Activated naive CD4-positive, alpha-beta T cell treated with anti-CD3 and anti-CD28 coated beads, Interleukin-2, amount 50 U/mL, for 16 hours (primary cell): ENCODE measurements around the gene FIGLA.

Experiments
- DNase-seq: peaks from one replicate; pipeline ENCODE4 v3.0.0-alpha.2; 2020

FIGLA gene, protein sequence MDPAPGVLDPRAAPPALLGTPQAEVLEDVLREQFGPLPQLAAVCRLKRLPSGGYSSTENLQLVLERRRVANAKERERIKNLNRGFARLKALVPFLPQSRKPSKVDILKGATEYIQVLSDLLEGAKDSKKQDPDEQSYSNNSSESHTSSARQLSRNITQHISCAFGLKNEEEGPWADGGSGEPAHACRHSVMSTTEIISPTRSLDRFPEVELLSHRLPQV

DNA sequence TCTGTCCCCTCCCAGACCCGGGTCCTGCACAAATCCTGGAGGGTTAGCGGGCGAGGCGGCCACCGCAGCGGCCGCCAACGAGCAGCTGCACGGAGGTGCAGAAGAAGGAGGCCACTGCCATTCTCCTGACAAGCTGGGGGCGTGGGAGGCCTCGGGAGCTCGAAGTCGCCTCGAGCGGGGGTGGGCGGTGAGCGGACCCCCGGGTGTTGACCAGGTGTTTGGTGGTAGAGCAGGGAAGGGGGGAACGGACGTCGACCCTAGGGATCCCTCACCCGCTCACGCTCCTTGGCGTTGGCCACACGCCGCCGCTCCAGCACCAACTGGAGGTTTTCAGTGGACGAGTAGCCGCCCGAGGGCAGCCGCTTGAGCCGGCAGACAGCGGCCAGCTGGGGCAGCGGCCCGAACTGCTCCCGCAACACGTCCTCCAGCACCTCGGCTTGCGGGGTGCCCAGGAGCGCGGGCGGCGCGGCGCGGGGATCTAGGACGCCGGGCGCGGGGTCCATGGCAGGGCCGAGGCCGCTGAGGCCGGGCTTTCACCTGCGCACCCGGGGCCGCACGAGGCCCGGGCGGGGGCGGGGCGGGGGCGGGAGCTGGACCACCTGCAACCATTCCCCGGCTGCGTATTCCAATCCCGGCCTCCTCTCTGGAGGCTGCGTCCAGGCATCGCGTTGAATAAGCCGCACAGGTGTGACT lies at the start of gene FIGLA:
Gene FIGLA (minus strand): TSS at position 508 of the 693 bp plus-strand sequence. CDS start 5 bp downstream, at position 503.
- DNase-seq, result no peak

DNA sequence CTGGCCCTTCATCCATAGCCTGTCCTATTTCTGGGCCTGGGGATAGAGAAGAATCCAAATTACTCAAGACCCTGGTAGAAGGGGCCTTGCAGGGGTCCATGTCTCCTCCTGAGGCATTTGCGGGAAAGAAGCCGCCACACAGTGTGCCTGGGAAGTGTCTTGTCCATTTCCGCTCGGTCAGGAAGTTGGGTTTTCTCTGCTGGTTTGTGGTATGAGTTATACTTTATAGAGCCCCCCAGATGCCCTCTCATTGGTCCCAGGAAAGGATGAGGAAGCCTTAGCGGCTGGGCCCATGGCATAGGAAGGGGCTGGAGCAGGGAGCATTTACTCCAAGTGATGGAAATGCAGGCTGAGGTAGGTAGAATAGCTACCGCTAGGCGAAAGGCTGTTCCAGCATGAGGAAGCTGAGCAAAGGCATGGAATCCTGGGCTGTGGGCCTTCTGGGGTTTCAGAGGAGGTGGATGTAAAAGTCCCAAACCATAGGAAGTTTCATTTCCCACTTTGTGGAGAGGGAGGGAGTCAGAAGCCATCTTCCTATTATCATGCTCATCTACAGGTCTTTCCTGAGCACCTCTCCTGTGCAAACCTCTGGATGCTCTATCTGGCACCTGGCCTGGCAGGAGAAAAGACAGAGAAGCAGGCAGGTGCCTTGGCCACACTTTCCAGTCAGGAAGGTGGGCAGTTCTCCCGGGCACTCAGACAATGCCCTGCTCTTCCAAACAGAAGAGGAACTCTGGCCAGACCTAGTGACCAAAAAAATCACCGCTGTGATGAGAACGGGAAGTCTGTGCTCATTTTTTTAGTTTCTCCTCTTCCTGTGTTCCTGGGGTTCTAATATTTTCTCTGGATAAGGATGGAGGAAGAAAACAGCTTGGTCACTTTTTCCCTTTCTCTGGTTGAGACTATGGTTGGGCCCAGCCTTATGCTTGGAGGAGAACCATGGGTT lies 47.8 kb upstream of the FIGLA start:
- no peak for DNase-seq

GRCh38 chr2:70835643-70836042 lies 45.2 kb upstream of the FIGLA start, which contains the start of gene CD207:
CD207 (minus strand) TSS chr2:70835816; CDS start chr2:70835776, 40 bp downstream.
- no peak for DNase-seq

DNA sequence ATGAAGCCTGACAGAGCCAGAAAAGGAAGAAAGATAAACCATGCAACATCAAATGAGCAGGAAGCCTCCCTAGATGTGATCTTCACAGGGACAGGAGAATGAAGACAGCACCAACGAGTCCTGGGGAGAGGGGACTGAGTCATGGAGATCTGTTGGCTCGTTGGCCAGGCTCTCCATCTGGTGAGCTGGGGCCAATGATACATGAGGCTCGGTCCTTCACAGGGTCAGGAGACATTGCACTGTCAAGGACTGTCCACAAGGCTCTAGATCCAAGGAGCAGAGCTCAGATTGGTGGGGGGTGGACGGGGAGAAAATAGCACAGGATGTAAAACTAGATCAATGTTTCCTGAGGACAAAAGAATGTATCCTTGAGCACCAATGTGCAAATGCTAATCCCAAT lies 44.4 kb upstream of the FIGLA start:
- no peak for DNase-seq

DNA sequence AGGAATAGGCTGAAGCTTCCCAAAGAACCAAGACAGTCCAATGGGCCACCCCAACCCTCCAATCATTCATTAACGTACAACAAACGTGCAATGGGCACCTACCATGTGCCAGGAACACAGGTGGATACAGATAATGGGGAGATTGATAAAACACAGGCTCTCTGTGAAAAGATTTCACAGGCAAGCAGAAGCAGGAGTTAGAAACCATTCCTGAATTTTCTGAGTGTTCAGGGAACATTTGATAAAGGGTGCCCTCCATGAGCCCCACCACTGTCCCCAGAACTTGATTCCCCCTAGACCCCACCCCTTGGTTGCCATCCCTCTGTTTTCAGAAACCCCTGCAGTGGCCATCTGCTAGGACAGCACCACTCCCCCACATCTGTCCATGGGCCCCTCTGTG lies 43.7 kb upstream of the FIGLA start:
- DNase-seq, result no peak

GRCh38 chr2:70833246-70833645 lies 42.8 kb upstream of the FIGLA start:
- no peak for DNase-seq

- no peak for DNase-seq
Measured at GRCh38 chr2:70832386-70832785, 41.9 kb upstream of the FIGLA start.

- DNase-seq, result no peak
Measured at GRCh38 chr2:70831861-70832260, 41.4 kb upstream of the FIGLA start.

GRCh38 chr2:70830366-70830765 lies 39.9 kb upstream of the FIGLA start:
- no peak for DNase-seq

DNA sequence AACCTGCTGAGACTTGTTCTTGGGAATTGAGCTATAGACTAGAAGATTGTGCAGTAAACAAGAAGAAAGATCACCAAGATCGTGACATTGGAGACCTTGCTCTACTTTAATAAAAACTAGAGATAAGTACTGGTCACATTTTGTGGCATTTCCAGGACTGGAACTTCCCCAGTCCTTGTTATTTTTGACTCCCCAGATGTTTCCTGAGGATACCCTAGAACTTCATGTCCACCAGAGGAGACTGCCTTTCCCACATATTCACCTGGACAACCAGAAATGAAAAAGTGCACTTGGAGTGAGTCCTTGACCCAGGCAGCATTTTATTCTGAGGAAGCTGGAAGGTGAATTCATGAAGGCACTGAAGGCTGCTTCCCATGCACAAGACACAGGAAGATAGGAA lies 39.5 kb upstream of the FIGLA start:
- no peak for DNase-seq

DNA sequence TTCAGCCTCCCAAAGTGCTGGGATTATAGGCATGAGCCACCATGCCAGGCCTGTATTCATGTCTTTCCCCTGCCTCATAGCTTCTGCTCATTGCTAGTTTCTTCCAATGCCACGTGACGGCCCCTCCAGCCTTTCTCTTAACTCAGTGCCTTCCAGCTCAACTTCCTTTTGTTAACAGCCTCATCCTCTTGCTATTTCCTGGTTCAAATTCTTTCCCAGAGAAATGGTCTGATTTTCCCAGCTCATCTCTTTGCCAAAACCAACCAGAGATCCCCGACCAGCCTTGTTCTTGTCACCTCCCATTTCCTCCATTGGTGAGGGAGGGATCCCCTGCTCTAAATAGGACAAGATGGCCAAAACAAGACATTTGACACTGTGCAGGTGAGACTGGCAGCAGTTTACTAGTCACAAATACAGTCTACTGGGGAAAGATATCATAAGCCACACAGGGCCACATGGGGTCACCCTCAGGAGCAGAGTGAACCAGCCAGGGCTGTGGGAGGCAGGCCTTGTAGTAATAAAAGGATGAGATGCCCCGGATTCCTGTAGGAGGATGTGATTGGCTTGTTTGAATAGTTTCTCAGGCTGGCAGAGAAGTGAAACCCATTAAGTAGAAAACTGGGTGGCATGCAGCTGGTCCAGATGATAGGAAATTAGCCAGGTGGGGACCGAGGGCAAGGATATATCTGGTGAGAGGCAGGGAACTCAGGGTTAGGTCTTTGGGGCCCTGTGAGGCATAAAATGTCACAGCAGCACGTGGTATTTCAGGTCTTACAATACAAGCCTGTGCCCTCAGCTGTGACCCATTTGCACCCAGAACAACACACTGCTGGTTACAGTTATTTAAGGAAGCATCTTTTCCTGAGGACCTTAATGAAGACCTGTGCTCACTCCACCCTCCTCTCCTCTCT lies 38.7 kb upstream of the FIGLA start:
- DNase-seq, result no peak

DNA sequence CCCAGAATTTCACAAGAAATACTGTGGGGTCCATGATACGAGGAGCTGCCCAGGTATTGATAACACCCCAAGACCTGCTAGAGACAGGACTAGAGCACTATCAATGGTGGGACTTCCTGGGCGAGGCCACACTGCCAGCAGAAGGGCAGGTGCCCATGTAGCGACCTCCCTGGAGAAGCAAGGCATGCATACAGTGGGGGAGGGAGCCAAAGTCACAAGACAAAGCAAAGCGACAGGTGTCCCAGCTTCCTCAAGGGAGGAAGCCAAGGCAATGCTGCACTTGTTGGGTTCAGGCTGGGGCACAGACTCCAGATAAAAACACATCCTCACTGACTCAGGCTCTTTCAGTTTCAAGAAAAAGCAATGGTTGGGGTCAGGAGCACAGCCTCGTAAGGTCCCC lies 37.7 kb upstream of the FIGLA start:
- DNase-seq, result no peak

DNA sequence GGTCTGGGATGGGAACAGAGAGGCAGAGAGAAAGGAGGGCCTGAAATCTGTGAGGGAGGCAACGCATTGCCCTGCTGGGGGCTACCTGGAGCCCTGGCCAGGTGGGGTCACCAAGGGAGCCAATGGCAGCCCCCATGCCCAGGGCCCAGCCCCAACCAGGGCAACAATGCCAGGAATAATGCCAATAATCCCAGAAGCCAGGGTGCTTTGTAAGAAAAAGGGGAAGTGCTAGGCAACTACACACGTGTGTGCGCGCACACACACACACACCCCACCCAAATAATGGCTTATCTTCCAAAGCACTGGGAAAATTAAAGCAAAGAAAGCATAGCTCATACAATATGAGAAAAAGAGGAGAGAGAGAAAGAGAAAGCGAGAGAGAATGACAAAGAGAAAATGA lies 36.9 kb upstream of the FIGLA start:
- DNase-seq, result no peak

GRCh38 chr2:70826696-70827350 lies 36.4 kb upstream of the FIGLA start:
- no peak for DNase-seq

- DNase-seq, result no peak
Measured at GRCh38 chr2:70823249-70823648, 32.8 kb upstream of the FIGLA start.

DNA sequence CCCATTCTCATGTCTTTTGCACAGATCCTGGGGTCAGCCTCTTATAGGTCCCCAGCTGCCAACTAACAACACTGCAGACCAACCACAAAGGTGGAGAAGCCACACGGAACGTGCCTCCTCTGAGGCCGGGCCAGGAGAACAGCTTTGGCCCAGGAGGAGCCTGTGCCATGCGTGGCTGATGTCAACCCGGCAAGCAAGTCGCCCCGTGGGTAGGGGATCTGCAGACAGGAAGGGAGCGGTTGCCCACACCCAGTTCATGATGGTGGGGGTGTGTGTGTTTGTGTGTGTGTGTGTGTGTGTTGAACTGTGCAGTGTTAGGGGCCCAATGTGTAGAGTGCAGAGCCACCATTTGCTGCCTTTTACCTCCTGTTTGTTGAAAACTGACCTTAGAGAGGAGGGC lies 32.4 kb upstream of the FIGLA start:
- DNase-seq, result no peak

DNA sequence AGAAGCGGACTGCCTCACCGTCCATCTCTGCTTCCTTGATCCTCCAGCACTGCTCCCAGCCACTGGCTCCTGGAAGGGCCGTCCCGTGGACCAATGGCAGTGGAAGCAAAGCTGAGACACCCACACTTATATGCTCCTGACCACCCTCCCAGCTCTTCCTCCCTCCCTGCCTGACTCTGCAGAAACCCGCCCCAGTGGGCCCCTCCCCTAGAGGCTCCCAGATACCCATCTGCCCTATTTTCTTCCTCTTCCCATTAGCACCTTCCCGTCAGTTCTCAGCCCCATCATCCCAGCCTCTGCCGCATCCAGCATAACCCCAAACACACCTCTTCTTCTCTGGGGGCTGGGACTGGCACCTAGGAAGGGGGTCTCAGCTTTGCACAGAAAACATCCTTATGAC lies 30.1 kb upstream of the FIGLA start, which contains the start of gene CLEC4F:
Gene CLEC4F (minus strand): TSS at position 101 of the 400 bp plus-strand sequence. CDS start 76 bp downstream, at position 25.
- DNase-seq, result no peak

GRCh38 chr2:70817284-70817954 lies 27.0 kb upstream of the FIGLA start:
- DNase-seq, result no peak

DNA sequence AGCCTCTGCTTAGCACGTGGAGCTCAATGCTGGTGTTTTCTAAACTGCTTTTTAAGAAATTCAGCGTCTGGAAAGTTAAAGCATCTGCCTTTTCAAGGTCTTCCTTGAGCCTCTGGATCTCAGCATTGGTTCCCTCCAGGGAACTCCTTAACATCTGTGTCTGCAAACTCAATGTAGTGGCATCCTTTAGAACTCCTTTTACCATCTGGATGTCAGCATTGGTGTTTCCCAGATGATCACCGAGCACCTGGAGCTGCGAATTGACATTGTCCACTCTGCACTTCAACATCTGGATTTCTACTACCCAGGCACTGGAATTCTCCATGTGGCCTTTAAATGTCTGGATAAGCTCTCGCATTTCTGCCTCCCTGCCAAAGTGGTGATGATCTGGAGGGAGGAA lies 26.3 kb upstream of the FIGLA start:
- DNase-seq, result no peak

- DNase-seq, result no peak
Measured at GRCh38 chr2:70808983-70809958, 18.8 kb upstream of the FIGLA start.
